ENCODE results near the gene BZW1. TPM values are rescaled to one million over a fixed set of nuclear protein-coding genes. Genes with fewer than 3 reads are reported as not detected.

The BZW1 gene
- 193 and 270 TPM in 2 replicates for total RNA-seq

DNA sequence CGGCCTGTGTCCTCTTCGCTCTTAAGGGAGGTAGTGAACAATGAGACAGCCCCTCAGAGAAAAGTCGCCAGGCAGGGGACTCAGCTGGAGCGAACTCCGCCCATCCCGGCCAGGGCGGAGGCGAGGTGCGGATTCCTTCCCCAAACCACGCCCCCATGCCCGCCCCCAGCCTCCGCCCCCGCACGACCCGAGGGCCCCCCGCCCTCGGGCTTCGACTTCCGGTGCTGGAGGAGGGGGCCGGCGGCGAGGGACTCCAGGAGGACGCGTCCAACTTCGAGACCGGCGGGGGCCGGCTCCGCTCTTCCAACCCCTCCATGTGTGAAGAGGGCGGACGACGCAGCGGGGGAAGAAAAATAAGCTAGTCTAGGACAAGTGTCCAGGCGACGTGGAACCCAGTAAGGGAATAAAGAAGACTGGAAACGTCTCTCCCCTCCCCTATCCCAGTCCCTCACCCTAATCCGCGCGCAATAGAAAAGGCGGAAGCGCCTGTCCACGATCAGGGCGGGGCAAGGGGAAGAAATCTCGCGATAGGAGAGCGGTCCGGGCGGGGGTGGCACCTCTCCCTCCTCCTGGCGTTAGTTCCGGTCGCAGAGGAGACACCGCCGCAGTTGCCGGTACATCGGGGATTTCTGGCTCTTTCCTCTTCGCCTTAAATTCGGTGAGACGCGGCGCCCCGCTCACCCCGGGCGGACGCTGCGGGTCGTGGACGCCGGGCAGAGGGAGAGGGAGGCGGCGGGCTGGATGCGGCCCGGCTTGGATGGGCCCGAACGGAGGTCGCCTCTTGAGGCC is at the start of gene BZW1:
TSS of gene BZW1 (plus strand) at position 578 of the 789 bp plus-strand sequence. CDS start 1,308 bp downstream, outside the sequence.

DNA sequence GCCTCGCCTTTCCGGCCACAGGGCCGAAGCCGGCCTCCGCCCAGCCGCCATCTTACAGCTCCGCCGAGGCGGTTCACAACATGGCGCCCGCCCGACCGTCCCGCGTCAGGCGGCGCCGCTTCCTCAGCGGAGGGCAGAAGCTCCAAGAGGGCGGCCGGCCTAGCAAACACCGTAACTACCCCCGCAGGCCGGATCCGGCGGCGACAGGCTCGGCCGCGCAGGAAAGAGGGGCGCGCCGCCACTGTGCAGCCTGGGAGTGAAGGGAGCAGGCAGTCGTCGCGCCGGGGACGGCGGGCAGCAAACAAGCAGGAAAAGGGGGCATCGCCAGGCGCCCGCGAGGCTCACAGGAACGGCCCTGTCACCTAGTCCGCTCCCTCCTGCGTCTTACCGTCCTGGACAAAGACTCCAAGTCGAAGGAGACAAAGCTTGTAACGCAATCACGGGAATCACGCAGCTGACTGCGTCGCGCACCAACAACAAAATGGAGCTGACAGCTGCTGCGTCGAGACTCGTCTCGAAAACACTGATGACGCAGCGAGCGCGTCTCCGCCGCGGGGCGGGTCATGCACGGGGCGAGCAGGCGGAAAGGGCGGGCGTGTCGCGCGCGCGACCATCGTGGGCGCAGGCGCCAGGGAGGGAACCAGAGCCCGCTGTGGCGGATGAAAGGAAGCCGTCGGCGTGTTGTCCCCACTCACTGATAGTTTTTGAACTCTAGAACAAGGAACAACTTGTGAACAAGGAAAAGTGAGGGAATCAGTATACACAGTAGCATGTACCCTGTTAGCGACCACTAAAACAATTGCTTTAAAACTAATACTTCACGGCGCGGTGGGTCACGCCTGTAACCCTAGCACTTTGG is 52.7 kb downstream of the BZW1 start, which contains the start of gene CLK1:
TSS of gene CLK1 (minus strand) at position 483 of the 859 bp plus-strand sequence. CDS start 2,796 bp downstream, outside the sequence.

Other genes with a start within 250 kb of the BZW1 start
- 1.5 and 9.3 TPM in 2 replicates for gene AOX1, start 225.9 kb upstream of the BZW1 start, total RNA-seq
- 7.5 and 33.6 TPM in 2 replicates for gene CLK1, start 52.7 kb downstream of the BZW1 start, total RNA-seq
- 16.9 and 18.5 TPM in 2 replicates for gene PPIL3, start 77.2 kb downstream of the BZW1 start, total RNA-seq
- gene NIF3L1, start 77.5 kb downstream of the BZW1 start, total RNA-seq, result 19.8 and 42.4 TPM in 2 replicates
- gene ORC2, start 151.8 kb downstream of the BZW1 start, total RNA-seq, result 6.0 and 10.9 TPM in 2 replicates